Measurements from ENCODE around the gene ARHGAP22.
A peak's percentile ranks its signal among the peaks of the same experiment; 100 is the strongest.
"Not testable (repeated sequence)": the region's sequence is repeated elsewhere in the genome, so short reads cannot be mapped to it uniquely, and the experiment has no call there.

Gene ARHGAP22, protein sequence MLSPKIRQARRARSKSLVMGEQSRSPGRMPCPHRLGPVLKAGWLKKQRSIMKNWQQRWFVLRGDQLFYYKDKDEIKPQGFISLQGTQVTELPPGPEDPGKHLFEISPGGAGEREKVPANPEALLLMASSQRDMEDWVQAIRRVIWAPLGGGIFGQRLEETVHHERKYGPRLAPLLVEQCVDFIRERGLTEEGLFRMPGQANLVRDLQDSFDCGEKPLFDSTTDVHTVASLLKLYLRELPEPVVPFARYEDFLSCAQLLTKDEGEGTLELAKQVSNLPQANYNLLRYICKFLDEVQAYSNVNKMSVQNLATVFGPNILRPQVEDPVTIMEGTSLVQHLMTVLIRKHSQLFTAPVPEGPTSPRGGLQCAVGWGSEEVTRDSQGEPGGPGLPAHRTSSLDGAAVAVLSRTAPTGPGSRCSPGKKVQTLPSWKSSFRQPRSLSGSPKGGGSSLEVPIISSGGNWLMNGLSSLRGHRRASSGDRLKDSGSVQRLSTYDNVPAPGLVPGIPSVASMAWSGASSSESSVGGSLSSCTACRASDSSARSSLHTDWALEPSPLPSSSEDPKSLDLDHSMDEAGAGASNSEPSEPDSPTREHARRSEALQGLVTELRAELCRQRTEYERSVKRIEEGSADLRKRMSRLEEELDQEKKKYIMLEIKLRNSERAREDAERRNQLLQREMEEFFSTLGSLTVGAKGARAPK

DNA sequence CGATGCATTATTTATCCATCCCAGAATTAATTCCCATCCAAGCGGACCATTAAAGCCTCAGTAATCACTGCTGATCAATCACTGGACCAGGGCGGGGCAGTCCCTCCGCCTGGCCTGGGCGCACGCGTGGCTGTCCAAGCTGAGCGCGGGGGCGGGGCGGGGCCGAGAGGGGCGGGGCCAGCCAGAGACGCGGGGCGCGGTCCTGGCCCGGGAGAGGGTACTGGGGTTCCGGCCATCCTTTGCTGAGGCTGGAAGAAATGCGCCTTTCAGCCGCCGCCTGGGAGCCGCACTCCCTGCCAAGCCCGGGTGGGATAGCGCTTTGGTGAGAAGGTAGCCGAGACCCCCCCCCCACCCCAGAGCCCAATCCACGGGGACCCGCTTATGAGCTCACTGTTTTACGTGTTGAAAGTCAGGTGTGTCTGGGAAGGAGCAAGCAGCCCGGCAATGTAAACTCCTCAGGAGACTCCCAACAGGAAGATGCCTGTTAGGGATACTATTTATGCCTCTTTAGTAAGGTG lies at the start of gene ARHGAP22:
Gene ARHGAP22, minus strand, starts transcription at position 83 of the 518 bp plus-strand sequence. CDS start 277 bp downstream, outside the sequence.
- Histone ChIP-seq H3K9ac (ENCODE audit: low read depth in 1 of 2, low read length in 2 of 2) (peak within 1 kb of the TSS; percentile 20 to 24), H3K4me3 (ENCODE audit: low read length in 2 of 2) (peak within 1 kb of the TSS; percentile 20 to 66), H3K27ac (ENCODE audit: low read depth in 2 of 2, low read length in 2 of 2) (no peak within 1 kb of the TSS), H3K4me1 (ENCODE audit: control insufficient read depth in 2 of 2, insufficient read depth in 2 of 2, low read length in 2 of 2) (peaks cover 0 to 6% of the 10 kb centered on the region in 2 donors), H3K27me3 (ENCODE audit: control insufficient read depth in 2 of 2, insufficient read depth in 2 of 2, low read length in 2 of 2) (peaks cover 4 to 13% of the 10 kb centered on the region in 2 donors), H3K9me3 (ENCODE audit: control insufficient read depth in 2 of 2, low read length in 2 of 2) (no peaks in the 10 kb centered on the region), H3K36me3 (ENCODE audit: control insufficient read depth in 2 of 2, insufficient read depth in 2 of 2, low read length in 2 of 2) (no peaks in the 10 kb centered on the region)

DNA sequence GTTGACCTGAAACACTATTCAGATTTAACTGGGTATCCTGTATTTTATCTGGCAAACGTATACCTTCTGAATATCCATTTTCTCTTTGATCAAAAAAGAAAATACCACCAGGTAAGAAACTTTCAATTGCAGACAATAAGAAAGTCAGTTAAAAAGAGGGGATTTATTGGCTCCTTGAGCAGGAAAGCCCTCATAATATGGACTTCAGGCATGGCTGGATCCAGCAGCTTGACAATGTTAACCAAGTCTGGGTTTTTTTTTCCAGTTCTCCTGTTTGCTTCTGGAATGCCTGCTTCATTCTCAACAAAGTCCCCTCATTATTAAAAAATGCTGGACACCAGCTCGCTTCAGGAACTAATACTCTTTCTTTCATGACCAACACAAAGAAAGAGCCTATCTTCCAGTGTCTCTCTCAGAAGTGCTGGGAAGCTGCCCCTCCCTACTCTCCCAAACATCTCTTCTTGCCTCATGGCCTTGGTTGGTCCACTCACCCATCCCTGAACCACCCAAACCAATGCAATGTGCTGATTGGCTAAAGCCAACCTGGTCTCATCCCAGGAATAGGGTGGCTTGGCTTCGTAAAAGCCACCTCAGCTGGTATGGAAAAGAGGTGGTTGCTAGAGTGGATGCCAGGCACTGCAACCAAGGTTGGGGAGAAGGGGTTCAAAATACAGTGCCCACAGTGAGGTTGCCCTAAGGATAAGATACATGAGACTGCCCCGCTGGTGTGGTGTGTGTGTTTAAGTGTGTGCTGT lies 49.2 kb upstream of the ARHGAP22 start:
- H3K27ac ChIP-seq (ENCODE audit: low read depth in 2 of 2, low read length in 2 of 2), result no peak overlapping the region
- no peaks in the 10 kb centered on the region for H3K9me3 ChIP-seq (ENCODE audit: control insufficient read depth in 2 of 2, low read length in 2 of 2)
- H3K36me3 ChIP-seq (ENCODE audit: control insufficient read depth in 2 of 2, insufficient read depth in 2 of 2, low read length in 2 of 2), result no peaks in the 10 kb centered on the region
- no peak overlapping the region for H3K9ac ChIP-seq (ENCODE audit: low read depth in 1 of 2, low read length in 2 of 2)
- H3K4me1 ChIP-seq (ENCODE audit: control insufficient read depth in 2 of 2, insufficient read depth in 2 of 2, low read length in 2 of 2), result peaks cover 10 to 12% of the 10 kb centered on the region in 2 donors
- no peak overlapping the region for H3K4me3 ChIP-seq (ENCODE audit: low read length in 2 of 2)
- H3K27me3 ChIP-seq (ENCODE audit: control insufficient read depth in 2 of 2, insufficient read depth in 2 of 2, low read length in 2 of 2), result peaks cover 12 to 20% of the 10 kb centered on the region in 2 donors

DNA sequence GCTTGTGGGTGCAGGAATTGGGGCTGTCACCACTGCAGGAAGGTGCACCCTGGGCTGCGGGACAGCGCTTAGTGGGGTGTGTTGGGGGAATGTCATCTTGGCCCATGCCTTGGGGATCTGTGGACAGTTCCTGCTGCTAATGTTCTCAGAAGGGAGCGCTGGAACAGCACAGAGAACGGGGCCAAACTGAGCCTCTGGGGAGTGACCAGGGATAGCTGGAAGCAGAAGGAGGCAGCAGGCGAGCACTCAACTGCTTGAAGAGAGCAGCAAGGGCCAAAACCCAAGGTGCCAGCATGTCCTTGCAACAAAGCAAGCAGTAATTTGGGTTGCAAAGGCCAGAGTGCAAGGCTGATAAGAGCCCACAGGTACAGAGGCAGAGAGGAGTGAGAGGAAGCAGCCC lies 48.5 kb upstream of the ARHGAP22 start:
- no peaks in the 10 kb centered on the region for H3K36me3 ChIP-seq (ENCODE audit: control insufficient read depth in 2 of 2, insufficient read depth in 2 of 2, low read length in 2 of 2)
- H3K9me3 ChIP-seq (ENCODE audit: control insufficient read depth in 2 of 2, low read length in 2 of 2), result no peaks in the 10 kb centered on the region
- no peak overlapping the region for H3K27ac ChIP-seq (ENCODE audit: low read depth in 2 of 2, low read length in 2 of 2)
- peaks cover 10 to 12% of the 10 kb centered on the region in 2 donors for H3K4me1 ChIP-seq (ENCODE audit: control insufficient read depth in 2 of 2, insufficient read depth in 2 of 2, low read length in 2 of 2)
- no peak overlapping the region for H3K9ac ChIP-seq (ENCODE audit: low read depth in 1 of 2, low read length in 2 of 2)
- no peak overlapping the region for H3K4me3 ChIP-seq (ENCODE audit: low read length in 2 of 2)
- peaks cover 12 to 20% of the 10 kb centered on the region in 2 donors for H3K27me3 ChIP-seq (ENCODE audit: control insufficient read depth in 2 of 2, insufficient read depth in 2 of 2, low read length in 2 of 2)

DNA sequence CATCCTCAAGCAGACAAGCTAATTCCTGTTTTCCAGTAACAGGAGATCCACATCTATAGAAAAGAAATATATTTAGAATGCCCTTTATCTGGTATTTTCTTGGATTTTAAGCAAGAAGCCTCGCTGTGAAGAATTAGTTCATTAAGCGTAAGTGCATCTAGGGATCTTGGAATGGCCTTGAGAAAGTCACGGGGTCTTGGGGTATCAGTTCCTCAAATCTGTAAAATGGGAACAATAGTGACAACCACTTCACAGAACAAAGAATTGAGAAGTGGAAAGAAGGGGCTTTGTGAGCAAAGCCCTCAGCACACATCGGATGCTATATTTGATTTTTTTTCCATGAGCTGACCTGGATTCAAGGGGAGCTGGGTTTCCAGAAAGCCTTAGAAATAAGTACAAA lies 47.5 kb upstream of the ARHGAP22 start:
- Histone ChIP-seq H3K27ac (ENCODE audit: low read depth in 2 of 2, low read length in 2 of 2) (no peak overlapping the region), H3K27me3 (ENCODE audit: control insufficient read depth in 2 of 2, insufficient read depth in 2 of 2, low read length in 2 of 2) (peaks cover 10 to 20% of the 10 kb centered on the region in 2 donors)

DNA sequence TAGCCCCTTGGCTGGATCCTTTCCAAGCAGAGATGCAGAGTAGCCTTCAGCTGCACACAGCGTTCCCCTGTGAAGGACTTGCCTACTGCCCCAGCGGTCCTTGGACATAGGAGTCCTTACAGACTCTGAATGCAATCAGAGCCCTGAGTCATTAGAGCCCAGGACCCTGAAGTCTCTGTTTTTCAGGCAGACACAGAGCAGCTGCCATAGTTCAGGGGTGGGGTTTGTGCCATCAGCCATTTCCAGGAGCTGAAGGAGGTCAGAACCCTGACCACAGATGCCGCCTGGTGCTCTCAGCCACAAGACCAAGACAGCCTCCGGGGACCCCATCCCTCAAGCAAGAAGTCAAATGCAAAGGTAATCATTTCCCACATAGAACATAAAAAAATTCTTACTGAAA lies 47.0 kb upstream of the ARHGAP22 start:
- H3K9me3 ChIP-seq (ENCODE audit: control insufficient read depth in 2 of 2, low read length in 2 of 2), result no peaks in the 10 kb centered on the region
- H3K4me3 ChIP-seq (ENCODE audit: low read length in 2 of 2), result no peak overlapping the region
- no peak overlapping the region for H3K9ac ChIP-seq (ENCODE audit: low read depth in 1 of 2, low read length in 2 of 2)
- no peak overlapping the region for H3K27ac ChIP-seq (ENCODE audit: low read depth in 2 of 2, low read length in 2 of 2)
- H3K4me1 ChIP-seq (ENCODE audit: control insufficient read depth in 2 of 2, insufficient read depth in 2 of 2, low read length in 2 of 2), result peaks cover 10 to 12% of the 10 kb centered on the region in 2 donors
- no peaks in the 10 kb centered on the region for H3K36me3 ChIP-seq (ENCODE audit: control insufficient read depth in 2 of 2, insufficient read depth in 2 of 2, low read length in 2 of 2)
- H3K27me3 ChIP-seq (ENCODE audit: control insufficient read depth in 2 of 2, insufficient read depth in 2 of 2, low read length in 2 of 2), result peaks cover 5 to 18% of the 10 kb centered on the region in 2 donors

More for the DNA sequence above, 47.5 kb upstream of the ARHGAP22 start:
- Histone ChIP-seq H3K36me3 (ENCODE audit: control insufficient read depth in 2 of 2, insufficient read depth in 2 of 2, low read length in 2 of 2) (no peaks in the 10 kb centered on the region), H3K9ac (ENCODE audit: low read depth in 1 of 2, low read length in 2 of 2) (no peak overlapping the region), H3K4me3 (ENCODE audit: low read length in 2 of 2) (no peak overlapping the region), H3K9me3 (ENCODE audit: control insufficient read depth in 2 of 2, low read length in 2 of 2) (no peaks in the 10 kb centered on the region), H3K4me1 (ENCODE audit: control insufficient read depth in 2 of 2, insufficient read depth in 2 of 2, low read length in 2 of 2) (peaks cover 10 to 12% of the 10 kb centered on the region in 2 donors)

DNA sequence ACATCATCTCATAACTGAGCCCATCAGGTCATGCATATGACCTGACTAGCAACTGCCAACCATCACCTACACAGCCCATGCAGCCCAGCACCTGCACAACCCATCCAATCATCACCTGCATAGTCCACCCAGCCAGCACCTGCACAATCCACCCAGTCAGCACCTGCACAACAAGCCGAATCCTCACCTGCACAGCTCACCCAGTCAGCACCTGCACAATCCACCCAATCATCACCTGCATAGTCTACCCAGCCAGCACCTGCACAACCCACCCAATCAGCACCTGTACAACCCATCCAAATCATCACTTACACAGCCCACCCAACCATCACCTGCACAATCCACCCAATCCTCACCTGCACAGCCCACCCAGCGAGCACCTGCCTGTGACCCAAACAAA lies 46.4 kb upstream of the ARHGAP22 start:
- Histone ChIP-seq H3K9ac (ENCODE audit: low read depth in 1 of 2, low read length in 2 of 2) (no peak overlapping the region), H3K4me1 (ENCODE audit: control insufficient read depth in 2 of 2, insufficient read depth in 2 of 2, low read length in 2 of 2) (peaks cover 4 to 8% of the 10 kb centered on the region in 2 donors), H3K4me3 (ENCODE audit: low read length in 2 of 2) (no peak overlapping the region), H3K27ac (ENCODE audit: low read depth in 2 of 2, low read length in 2 of 2) (no peak overlapping the region), H3K27me3 (ENCODE audit: control insufficient read depth in 2 of 2, insufficient read depth in 2 of 2, low read length in 2 of 2) (peaks cover 4 to 16% of the 10 kb centered on the region in 2 donors), H3K36me3 (ENCODE audit: control insufficient read depth in 2 of 2, insufficient read depth in 2 of 2, low read length in 2 of 2) (no peaks in the 10 kb centered on the region), H3K9me3 (ENCODE audit: control insufficient read depth in 2 of 2, low read length in 2 of 2) (no peaks in the 10 kb centered on the region)

DNA sequence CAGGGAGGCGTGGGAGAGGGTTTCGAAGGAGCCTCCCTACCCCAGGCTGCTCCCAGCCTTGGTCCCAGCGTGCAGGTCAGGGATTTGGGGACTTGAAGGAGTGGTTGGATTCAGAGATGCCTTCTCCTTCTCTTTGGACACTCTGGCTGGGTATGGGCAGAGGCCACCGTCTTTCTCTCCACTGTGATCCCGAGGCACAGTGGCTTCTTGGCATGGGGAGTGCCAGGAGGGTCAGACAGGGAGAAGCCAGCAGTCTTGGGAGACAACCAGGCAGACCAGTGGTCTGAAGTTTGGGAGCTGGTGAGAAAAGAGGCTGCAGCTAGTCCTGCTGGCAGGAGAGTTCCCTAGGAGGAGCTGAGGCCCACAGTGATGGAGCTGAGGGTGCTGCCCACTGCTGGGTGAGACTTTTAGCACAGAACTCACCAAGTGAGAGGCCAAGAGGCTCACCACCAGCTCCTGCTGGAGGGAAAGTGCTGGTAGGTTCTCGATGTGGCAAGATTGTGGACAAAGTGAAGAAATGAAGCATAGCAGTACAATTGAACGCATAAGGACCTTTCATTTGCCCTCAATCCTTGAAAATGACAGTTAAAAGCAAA lies 44.6 kb upstream of the ARHGAP22 start:
- Histone ChIP-seq H3K27ac (ENCODE audit: low read depth in 2 of 2, low read length in 2 of 2) (no peak overlapping the region), H3K4me1 (ENCODE audit: control insufficient read depth in 2 of 2, insufficient read depth in 2 of 2, low read length in 2 of 2) (no peaks in the 10 kb centered on the region), H3K4me3 (ENCODE audit: low read length in 2 of 2) (no peak overlapping the region), H3K27me3 (ENCODE audit: control insufficient read depth in 2 of 2, insufficient read depth in 2 of 2, low read length in 2 of 2) (peaks cover 4 to 10% of the 10 kb centered on the region in 2 donors), H3K9me3 (ENCODE audit: control insufficient read depth in 2 of 2, low read length in 2 of 2) (no peaks in the 10 kb centered on the region), H3K36me3 (ENCODE audit: control insufficient read depth in 2 of 2, insufficient read depth in 2 of 2, low read length in 2 of 2) (no peaks in the 10 kb centered on the region), H3K9ac (ENCODE audit: low read depth in 1 of 2, low read length in 2 of 2) (no peak overlapping the region)

DNA sequence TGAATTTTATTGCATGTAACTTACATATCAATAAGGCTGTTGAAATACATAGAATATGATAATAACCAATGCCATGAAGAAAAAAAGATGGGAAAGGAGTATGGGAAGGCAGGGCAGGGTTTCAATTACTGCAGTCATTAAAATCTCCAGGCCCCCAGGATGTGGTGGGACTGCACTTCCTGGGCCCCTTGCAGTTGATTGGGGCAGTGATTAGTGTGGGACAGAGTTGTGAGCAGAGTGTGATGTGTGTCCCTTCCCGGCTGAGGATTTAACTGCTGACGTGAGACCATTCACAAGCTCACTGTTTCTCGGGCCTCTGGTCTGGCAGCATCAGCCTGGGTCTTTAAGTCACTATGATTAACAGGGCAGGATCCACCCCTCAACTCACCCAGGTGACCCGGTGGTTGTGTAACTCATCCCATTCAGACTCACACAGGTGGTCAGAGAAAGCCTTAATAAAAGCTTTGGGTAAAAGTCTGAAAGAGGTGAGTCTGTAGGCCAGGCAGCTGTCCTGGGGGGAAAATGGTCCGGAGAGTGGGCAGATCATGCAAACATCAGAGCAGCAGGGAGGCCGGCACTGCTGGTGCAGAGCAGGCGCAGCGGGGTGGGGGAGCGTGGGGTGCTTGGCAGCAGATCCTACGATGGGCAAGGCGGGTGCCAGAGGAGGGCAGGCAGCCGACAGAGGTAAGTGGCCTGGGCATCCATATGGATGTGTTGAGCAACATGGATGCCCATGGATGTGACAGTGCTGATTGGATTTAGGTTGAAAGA lies 43.5 kb upstream of the ARHGAP22 start:
- H3K4me1 ChIP-seq (ENCODE audit: control insufficient read depth in 2 of 2, insufficient read depth in 2 of 2, low read length in 2 of 2), result no peaks in the 10 kb centered on the region
- H3K4me3 ChIP-seq (ENCODE audit: low read length in 2 of 2), result no peak overlapping the region
- no peak overlapping the region for H3K27ac ChIP-seq (ENCODE audit: low read depth in 2 of 2, low read length in 2 of 2)
- peaks cover 4% of the 10 kb centered on the region in 2 donors for H3K27me3 ChIP-seq (ENCODE audit: control insufficient read depth in 2 of 2, insufficient read depth in 2 of 2, low read length in 2 of 2)
- H3K9me3 ChIP-seq (ENCODE audit: control insufficient read depth in 2 of 2, low read length in 2 of 2), result no peaks in the 10 kb centered on the region
- no peaks in the 10 kb centered on the region for H3K36me3 ChIP-seq (ENCODE audit: control insufficient read depth in 2 of 2, insufficient read depth in 2 of 2, low read length in 2 of 2)
- H3K9ac ChIP-seq (ENCODE audit: low read depth in 1 of 2, low read length in 2 of 2), result no peak overlapping the region

DNA sequence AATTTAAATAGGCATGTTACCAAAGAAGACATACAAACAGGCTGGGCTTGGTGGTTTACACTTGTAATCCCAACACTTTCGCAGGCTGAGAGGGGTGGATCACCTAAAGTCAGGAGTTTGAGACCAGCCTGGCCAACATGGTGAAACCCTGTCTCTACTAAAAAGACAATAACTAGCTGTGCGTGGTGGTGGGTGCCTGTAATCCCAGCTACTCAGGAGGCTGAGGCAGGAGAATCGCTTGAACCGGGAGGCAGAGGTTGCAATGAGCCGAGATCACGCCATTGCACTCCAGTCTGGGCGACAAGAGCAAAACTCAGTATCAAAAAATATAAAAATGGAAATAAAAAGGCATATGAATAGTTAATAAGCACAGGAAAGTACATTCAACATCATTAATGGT lies 42.2 kb upstream of the ARHGAP22 start:
- H3K4me1 ChIP-seq (ENCODE audit: control insufficient read depth in 2 of 2, insufficient read depth in 2 of 2, low read length in 2 of 2); H3K27me3 ChIP-seq (ENCODE audit: control insufficient read depth in 2 of 2, insufficient read depth in 2 of 2, low read length in 2 of 2); H3K36me3 ChIP-seq (ENCODE audit: control insufficient read depth in 2 of 2, insufficient read depth in 2 of 2, low read length in 2 of 2): not testable (repeated sequence)

More for the DNA sequence above, 42.2 kb upstream of the ARHGAP22 start:
- not testable (repeated sequence) for H3K27ac ChIP-seq (ENCODE audit: low read depth in 2 of 2, low read length in 2 of 2); H3K9ac ChIP-seq (ENCODE audit: low read depth in 1 of 2, low read length in 2 of 2); H3K9me3 ChIP-seq (ENCODE audit: control insufficient read depth in 2 of 2, low read length in 2 of 2); H3K4me3 ChIP-seq (ENCODE audit: low read length in 2 of 2)
